Spinal cord (tissue), 10 donors: ENCODE results near the gene SIGLEC1. TPM values are rescaled to one million over a fixed set of nuclear protein-coding genes. Genes with fewer than 3 reads are reported as not detected.

Experiments used
- DNase-seq, 6 donors: peaks; one replicate each; pipeline versions ENCODE4 v3.0.0 to v3.0.0-alpha.2; 2013 to 2015; ENCODE audit warnings: low spot score in 6 of 6, low read depth in 4 of 6
- H3K27ac ChIP-seq: one replicate; pipeline ENCODE4 v1.5.1; 2013; ENCODE audit warnings: low read depth, low read length, control low read depth
- H3K27me3 ChIP-seq: one replicate; pipeline ENCODE4 v1.6.1; 2013; ENCODE audit warnings: low read length; ENCODE audit not compliant: control insufficient read depth, insufficient read depth
- H3K36me3 ChIP-seq: one replicate; pipeline ENCODE4 v1.6.1; 2013; ENCODE audit warnings: low read length; ENCODE audit not compliant: control insufficient read depth, insufficient read depth
- H3K4me1 ChIP-seq: one replicate; pipeline ENCODE4 v1.6.1; 2013; ENCODE audit warnings: low read length; ENCODE audit not compliant: control insufficient read depth, insufficient read depth
- H3K4me3 ChIP-seq: one replicate; pipeline ENCODE4 v1.5.1; 2013; ENCODE audit warnings: low read depth, low read length, control low read depth
- H3K9me3 ChIP-seq: one replicate; pipeline ENCODE4 v1.6.1; 2013; ENCODE audit warnings: low read length; ENCODE audit not compliant: control insufficient read depth, insufficient read depth
- WGBS: methylation state at CpG from one replicate; pipeline ENCODE4 v1.1.5; 2013; ENCODE audit warnings: missing lambda C conversion rate; ENCODE audit not compliant: insufficient coverage; 5-methylcytosine and 5-hydroxymethylcytosine counted together
- long read RNA-seq, 4 donors: transcript quantifications; one replicate each; lab custom pipeline, GENCODE V29; 2026
- polyA plus RNA-seq, 2 donors: library from polyadenylated mRNA; unstranded; fragments of 120-200 nt; gene quantifications; one replicate each; pipeline ENCODE4 v1.2.1, GENCODE V29; 2013; ENCODE audit not compliant: insufficient read length in 2 of 2
- total RNA-seq, 2 donors: library from RNA; depleted of rRNA in 1 of 2; stranded (reverse); fragments of 120-200 nt in 1 of 2; fragments of >200 nt in 1 of 2; gene quantifications; one replicate each; pipeline versions ENCODE4 v1.2.3 to v1.2.4, GENCODE V29; 2013 to 2014
- donor health status: healthy.

Gene SIGLEC1
- 1 to 10 TPM; 1.8 to 1.9 TPM for total RNA-seq
- polyA plus RNA-seq: 1 to 10 TPM in 1 of 2 donors, under 1 TPM in 1; 0.71 to 1.1 TPM
- long read RNA-seq, donor 1: 0 reads
- long read RNA-seq, donor 2: 0 reads
- long read RNA-seq, donor 3: 0 reads
- long read RNA-seq, donor 4: 0 reads

DNA sequence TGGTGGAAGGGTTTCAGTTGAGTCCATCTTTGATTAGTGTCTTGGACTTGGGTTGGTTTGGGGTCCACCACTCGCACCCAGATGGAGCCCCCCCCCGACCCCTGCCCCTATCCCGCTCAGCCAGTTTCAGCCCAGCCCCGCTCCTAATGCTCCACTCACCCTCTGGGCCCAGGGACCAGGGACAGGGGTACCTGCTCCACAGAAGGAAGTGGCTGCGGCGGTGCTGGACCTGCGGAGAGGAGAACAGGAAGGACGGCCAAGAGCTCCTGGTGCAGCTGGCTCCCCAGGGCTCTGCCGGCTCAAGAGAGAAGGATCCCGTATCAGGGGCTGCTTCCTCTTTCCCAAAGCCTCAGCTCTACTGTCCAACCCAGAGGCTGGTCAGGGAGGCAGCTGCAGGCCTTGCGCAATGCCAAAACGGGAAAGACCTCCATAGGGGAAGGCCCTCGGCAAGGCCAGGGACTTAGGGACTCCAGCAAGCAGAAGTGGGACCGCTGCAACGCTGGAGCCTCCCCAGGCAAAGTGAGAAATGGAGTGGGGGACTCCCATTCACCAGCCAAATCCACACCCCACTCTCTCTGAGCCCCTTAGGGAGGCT, at the start of gene SIGLEC1:
Gene SIGLEC1 (minus strand): TSS at position 322 of the 595 bp plus-strand sequence. CDS start 5,472 bp downstream, outside the sequence.
- no peak within 1 kb of the TSS for H3K4me3 ChIP-seq
- H3K36me3 ChIP-seq: no peaks in the 10 kb centered on the region
- H3K27me3 ChIP-seq: no peaks in the 10 kb centered on the region
- no peak within 1 kb of the TSS for H3K27ac ChIP-seq
- 86% methylated on average over 10 of the region's 15 CpGs for WGBS
- no peak for DNase-seq
- H3K4me1 ChIP-seq: peaks cover 9% of the 10 kb centered on the region
- H3K9me3 ChIP-seq: no peaks in the 10 kb centered on the region

DNA sequence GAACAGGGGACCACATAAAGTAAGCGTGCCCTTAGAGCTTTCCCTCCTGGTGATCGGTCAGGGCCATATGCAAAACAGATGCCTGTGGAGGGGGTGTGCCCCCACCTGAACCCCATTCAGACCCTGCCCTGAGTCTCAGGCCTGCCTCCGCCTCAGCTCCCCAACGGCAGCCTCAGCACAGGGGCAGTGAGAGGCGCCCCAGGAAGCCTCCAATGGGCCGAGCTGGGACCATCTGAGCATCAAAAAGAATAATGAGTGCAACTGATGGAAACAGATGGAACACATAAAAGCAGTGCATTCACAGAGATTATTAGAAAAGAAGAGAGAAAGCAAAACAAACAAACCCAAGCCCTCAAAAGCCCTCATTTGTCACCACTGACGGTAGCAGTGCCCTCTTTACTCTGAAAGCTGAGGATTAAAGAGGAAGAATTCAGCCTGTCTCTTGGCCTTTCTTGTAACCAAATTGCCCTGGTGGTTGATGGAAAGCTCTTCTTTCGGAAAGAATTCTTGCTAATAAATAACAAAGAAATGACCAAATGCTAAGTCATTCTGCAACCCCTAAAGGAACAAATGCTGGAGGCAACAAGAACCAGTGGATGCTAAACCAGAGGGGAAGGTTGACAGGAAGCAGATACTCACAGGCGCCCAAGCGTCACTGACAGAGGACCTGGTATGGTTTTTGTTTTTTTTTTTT, 48.4 kb upstream of the SIGLEC1 start:
- Histone ChIP-seq H3K27ac (no peak overlapping the region), H3K4me1 (peaks cover 39% of the 10 kb centered on the region), H3K27me3 (no peaks in the 10 kb centered on the region), H3K4me3 (no peak overlapping the region), H3K36me3 (peaks cover 50% of the 10 kb centered on the region), H3K9me3 (no peaks in the 10 kb centered on the region)
- 38% methylated on average over 8 of the region's 10 CpGs for WGBS
- peak in 1 of 6 donors; percentile 27 for DNase-seq

DNA sequence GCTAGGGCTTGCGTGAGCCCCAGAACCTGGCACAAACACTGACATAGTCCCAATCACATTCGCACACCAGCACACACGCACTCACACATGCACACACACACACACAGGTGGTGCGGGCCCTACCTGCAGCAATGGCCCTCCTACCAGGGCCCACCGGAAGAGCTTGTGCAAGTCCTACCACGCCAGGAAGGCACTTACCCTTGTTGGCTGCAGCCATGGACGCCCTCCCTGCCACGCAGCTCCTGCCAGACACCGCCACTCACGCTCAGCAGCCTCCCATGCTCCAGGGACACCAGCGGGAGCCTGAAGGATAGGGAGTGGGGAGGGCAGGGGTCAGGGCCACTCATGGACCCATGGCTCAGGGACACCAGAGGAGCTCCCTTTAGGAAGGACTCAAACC, 47.5 kb upstream of the SIGLEC1 start:
- Histone ChIP-seq H3K36me3 (peaks cover 59% of the 10 kb centered on the region), H3K27ac (no peak overlapping the region), H3K4me1 (peaks cover 29% of the 10 kb centered on the region), H3K9me3 (no peaks in the 10 kb centered on the region), H3K27me3 (no peaks in the 10 kb centered on the region), H3K4me3 (no peak overlapping the region)
- DNase-seq: no peak
- WGBS: 90% methylated on average over 11 of the region's 11 CpGs

DNA sequence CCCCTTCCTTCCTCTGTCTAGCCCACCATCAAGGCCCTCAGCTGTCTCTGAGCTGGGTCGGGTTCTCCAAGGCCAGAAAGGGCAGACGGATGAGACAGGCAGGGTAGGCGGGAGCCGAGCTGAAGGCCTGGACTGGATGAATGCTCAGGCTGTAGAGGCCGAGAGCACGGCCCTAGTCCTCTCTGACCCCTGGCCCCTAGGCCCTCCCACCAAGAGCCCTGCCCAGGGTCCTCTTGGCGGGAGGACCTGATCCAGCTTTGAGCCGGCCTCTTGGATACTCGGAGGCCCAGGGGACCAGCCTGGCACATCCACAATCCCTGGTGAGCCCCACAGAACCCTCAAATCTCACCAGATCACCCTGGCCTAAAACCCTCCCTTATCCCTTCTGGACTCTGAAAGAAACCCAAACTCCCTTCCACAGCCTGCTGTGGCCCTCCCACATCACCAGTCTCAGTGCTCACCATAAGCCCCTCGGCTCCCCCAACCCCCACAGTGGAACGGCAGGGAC, 47.0 kb upstream of the SIGLEC1 start:
- 79% methylated on average over 11 of the region's 11 CpGs for WGBS
- H3K4me1 ChIP-seq: peaks cover 24% of the 10 kb centered on the region
- no peaks in the 10 kb centered on the region for H3K27me3 ChIP-seq
- peaks cover 62% of the 10 kb centered on the region for H3K36me3 ChIP-seq
- no peak overlapping the region for H3K27ac ChIP-seq
- H3K4me3 ChIP-seq: no peak overlapping the region
- H3K9me3 ChIP-seq: no peaks in the 10 kb centered on the region
- no peak for DNase-seq

DNA sequence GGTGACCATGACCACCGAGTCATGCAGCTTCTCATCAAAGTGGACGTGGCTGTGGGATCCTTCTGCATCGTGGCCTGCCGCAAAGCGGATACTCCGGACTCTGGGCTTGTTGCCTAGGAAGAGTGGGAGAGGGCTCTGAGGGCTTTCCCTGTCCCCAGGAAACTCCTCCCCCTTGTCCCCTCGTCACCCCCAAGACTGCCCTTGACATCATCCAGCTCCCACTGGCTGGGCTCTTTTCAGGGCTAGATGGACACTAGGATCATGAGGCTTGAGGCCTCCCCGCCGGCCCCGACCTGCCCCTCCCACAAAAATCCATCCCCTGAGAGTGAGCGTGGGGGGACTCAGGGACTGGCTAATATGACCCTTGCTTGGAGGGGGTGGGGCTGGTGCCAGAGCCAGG, 46.2 kb upstream of the SIGLEC1 start:
- peaks cover 63% of the 10 kb centered on the region for H3K36me3 ChIP-seq
- H3K4me3 ChIP-seq: no peak overlapping the region
- DNase-seq: no peak
- no peaks in the 10 kb centered on the region for H3K9me3 ChIP-seq
- peaks cover 20% of the 10 kb centered on the region for H3K4me1 ChIP-seq
- H3K27me3 ChIP-seq: no peaks in the 10 kb centered on the region
- no peak overlapping the region for H3K27ac ChIP-seq
- 92% methylated on average over 6 of the region's 11 CpGs for WGBS

DNA sequence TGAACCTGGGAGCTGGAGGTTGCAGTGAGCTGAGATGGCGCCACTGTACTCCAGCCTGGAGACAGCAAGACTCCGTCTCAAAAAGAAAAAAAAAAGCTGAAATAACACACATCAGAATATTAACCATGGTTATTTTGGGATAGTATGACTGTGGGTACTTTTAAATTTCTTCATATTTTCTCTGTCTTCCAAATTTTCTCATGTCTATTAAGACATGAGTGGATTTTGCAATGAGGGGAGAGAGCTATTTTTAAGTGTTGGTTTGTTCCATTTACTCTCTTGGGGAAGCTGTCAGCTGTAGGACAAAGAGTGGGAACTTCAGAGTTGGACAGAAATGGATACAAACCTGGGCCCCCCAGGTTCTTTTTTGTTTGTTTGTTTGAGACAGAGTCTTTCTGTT, 44.9 kb upstream of the SIGLEC1 start:
- DNase-seq: no peak
- peaks cover 65% of the 10 kb centered on the region for H3K36me3 ChIP-seq
- no peak overlapping the region for H3K27ac ChIP-seq
- WGBS: no CpG with 5 or more reads among the region's 2 CpGs
- H3K4me3 ChIP-seq: no peak overlapping the region
- H3K27me3 ChIP-seq: peaks cover under 1% of the 10 kb centered on the region
- H3K4me1 ChIP-seq: peaks cover 22% of the 10 kb centered on the region
- no peaks in the 10 kb centered on the region for H3K9me3 ChIP-seq

DNA sequence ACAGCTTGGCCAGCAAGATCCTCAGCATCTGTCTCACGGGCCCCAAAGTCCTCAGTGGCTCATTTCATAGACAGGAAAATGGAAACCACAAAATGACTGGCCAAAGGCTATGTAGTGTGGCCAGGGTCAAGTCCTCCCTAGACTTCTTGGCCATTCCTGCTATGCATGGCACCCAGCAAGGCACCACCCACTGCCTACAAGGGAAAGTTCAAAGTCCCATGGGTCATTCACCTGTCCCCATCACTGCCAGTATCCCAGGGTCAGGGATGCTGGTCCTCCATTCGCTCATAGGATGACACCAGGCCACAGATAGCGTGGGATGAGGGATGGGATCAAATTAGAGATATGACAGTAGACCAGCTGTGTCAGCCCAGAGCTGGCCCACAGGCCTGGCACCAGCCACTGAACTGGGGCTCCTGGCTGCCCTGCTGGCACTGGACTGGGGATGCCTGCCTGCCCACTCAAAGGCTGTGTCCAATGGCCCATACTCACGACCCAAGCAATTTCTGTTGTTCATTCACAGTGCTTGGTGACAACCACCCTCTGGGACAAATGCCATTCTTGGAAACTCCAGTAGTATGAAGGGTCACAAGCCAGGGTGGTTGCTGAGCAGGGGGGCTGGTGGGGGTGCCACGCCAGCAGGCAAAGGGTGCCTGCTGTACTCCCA, 43.5 kb upstream of the SIGLEC1 start:
- no peak overlapping the region for H3K4me3 ChIP-seq
- peak in 1 of 6 donors; percentile 67 for DNase-seq
- WGBS: 85% methylated on average over 4 of the region's 5 CpGs
- H3K36me3 ChIP-seq: peaks cover 68% of the 10 kb centered on the region
- no peaks in the 10 kb centered on the region for H3K9me3 ChIP-seq
- H3K27me3 ChIP-seq: peaks cover 11% of the 10 kb centered on the region
- no peak overlapping the region for H3K27ac ChIP-seq
- H3K4me1 ChIP-seq: peaks cover 29% of the 10 kb centered on the region

DNA sequence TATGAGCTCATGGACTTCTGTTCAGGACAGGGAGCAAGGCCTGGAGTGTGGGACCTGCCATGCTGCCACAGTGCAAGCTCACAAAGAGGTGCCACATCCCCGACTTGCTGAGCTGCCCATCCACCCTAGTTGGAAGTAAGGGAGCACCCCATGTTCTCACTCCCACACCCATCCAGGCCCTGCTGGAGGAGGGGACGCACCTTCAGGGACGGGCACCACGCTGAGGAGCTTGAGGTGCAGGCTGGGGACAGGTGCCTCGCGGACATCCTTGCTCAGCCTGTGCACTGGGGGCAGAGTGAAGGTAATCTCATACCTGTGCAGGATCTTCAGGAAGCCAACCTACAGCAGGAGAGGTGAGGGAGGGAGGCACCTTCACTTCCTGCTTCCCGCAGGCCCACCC, 42.9 kb upstream of the SIGLEC1 start:
- H3K36me3 ChIP-seq: peaks cover 63% of the 10 kb centered on the region
- 91% methylated on average over 5 of the region's 7 CpGs for WGBS
- H3K27me3 ChIP-seq: peaks cover 18% of the 10 kb centered on the region
- no peak overlapping the region for H3K27ac ChIP-seq
- no peak for DNase-seq
- no peak overlapping the region for H3K4me3 ChIP-seq
- H3K9me3 ChIP-seq: no peaks in the 10 kb centered on the region
- peaks cover 28% of the 10 kb centered on the region for H3K4me1 ChIP-seq

DNA sequence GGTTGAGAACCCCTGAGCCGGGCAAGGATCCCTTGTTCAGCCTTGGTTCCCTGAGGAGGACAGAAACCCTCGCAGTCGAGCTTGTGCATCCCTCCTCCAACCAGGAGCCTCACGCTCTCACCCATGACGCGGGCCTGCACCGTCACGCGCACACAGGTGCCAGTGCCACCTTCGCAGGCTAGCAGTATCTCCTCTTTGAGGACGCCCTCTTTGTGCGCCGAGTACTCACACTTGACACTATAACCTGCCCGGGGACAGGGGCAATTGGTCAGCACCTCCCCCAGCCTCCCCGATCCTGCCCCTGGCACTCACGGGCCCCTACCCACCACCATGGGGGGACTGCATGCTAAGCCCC, 41.9 kb upstream of the SIGLEC1 start:
- WGBS: 93% methylated on average over 13 of the region's 16 CpGs
- Histone ChIP-seq H3K27me3 (peaks cover 28% of the 10 kb centered on the region), H3K27ac (no peak overlapping the region), H3K9me3 (no peaks in the 10 kb centered on the region), H3K4me1 (peaks cover 28% of the 10 kb centered on the region), H3K4me3 (no peak overlapping the region), H3K36me3 (peaks cover 53% of the 10 kb centered on the region)
- DNase-seq: no peak
